ENCODE data around the gene KLHL29. TPM values are rescaled to one million over a fixed set of nuclear protein-coding genes. Genes with fewer than 3 reads are reported as not detected.

KLHL29 gene
- total RNA-seq, 1 donor from 2014 or later: 5.0 TPM

DNA sequence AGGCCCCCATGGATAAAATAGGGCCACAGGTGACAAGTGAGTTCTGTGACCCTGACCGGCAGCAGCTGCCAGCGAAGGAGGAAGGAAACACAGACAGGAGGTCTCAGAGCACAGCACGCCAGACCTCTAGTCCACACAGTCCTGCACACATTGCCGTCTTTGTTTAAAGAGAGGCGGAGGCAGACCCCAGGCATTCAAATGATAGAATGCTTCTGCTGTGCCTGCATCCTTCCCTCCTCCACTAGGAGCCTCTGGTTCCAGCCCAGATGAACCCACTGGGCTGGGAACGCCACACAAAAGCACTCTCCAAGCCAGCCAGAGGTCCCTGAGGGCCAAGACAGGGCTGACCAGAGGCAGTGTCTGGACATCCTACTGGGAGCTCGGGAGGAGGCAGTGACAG, 118.7 kb downstream of the KLHL29 start:
- no peak overlapping the region for H3K27ac Mint-ChIP-seq (ENCODE audit: unreplicated experiment)

GRCh38 chr2:23504591-23504990, 119.6 kb downstream of the KLHL29 start:
- TF ChIP-seq, protein P1, sequence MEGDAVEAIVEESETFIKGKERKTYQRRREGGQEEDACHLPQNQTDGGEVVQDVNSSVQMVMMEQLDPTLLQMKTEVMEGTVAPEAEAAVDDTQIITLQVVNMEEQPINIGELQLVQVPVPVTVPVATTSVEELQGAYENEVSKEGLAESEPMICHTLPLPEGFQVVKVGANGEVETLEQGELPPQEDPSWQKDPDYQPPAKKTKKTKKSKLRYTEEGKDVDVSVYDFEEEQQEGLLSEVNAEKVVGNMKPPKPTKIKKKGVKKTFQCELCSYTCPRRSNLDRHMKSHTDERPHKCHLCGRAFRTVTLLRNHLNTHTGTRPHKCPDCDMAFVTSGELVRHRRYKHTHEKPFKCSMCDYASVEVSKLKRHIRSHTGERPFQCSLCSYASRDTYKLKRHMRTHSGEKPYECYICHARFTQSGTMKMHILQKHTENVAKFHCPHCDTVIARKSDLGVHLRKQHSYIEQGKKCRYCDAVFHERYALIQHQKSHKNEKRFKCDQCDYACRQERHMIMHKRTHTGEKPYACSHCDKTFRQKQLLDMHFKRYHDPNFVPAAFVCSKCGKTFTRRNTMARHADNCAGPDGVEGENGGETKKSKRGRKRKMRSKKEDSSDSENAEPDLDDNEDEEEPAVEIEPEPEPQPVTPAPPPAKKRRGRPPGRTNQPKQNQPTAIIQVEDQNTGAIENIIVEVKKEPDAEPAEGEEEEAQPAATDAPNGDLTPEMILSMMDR (IDR thresholded peaks at IDR 0.05): no peak
- H3K9me3 Mint-ChIP-seq (ENCODE audit: unreplicated experiment): no peaks in the 10 kb centered on the region
- H3K27me3 Mint-ChIP-seq (ENCODE audit: unreplicated experiment): peaks cover 2% of the 10 kb centered on the region
- DNase-seq (ENCODE audit: extremely low spot score, unreplicated experiment): no peak
- H3K4me3 Mint-ChIP-seq (ENCODE audit: unreplicated experiment): no peak overlapping the region
- H3K36me3 Mint-ChIP-seq (ENCODE audit: unreplicated experiment): no peaks in the 10 kb centered on the region
- peaks cover 8% of the 10 kb centered on the region for H3K4me1 Mint-ChIP-seq (ENCODE audit: unreplicated experiment)
- no peak overlapping the region for H3K27ac Mint-ChIP-seq (ENCODE audit: unreplicated experiment)

More for the DNA sequence above, 118.7 kb downstream of the KLHL29 start:
- H3K4me1 Mint-ChIP-seq (ENCODE audit: unreplicated experiment): peaks cover 16% of the 10 kb centered on the region
- DNase-seq (ENCODE audit: extremely low spot score, unreplicated experiment): no peak
- H3K36me3 Mint-ChIP-seq (ENCODE audit: unreplicated experiment): no peaks in the 10 kb centered on the region
- TF ChIP-seq, protein P1 (IDR thresholded peaks at IDR 0.05): no peak
- H3K9me3 Mint-ChIP-seq (ENCODE audit: unreplicated experiment): no peaks in the 10 kb centered on the region
- peaks cover 2% of the 10 kb centered on the region for H3K27me3 Mint-ChIP-seq (ENCODE audit: unreplicated experiment)
- H3K4me3 Mint-ChIP-seq (ENCODE audit: unreplicated experiment): no peak overlapping the region

DNA sequence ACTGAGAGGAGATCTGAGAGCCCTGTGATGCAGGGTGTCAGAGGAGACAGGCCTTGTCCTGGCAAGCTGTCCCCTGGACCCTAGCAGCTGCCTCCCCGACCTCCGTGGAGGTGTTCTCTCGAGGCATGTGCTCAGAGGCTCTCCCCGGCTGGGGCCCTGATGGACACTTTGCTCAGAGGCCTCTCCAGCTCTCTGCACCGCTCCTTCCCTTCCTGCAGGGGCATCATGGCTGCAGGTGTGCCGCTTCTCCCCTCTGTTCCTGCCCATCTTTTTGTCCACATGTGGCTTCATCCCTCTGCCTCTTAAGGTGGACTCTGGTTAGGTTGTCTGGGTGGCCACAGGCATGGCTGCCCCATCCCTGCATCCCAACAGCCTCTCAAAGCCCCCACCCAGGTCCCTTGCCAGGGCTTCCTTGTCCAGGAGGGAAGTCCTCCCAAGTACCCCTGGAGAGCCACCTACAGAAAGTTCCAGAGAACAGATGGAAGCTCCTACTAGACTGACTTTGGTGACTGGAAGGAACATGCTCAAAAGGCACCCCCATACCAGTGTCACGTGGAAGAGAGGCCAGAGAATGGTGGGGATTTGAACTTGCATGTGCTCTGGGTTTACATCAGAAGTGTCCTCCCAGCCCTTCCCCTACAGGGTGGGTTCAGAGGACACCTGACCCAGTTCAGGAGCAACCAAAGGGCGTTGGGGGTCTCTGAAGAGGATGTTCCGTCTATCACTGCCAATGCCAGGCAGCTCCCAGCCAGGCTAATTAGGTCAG, 120.4 kb downstream of the KLHL29 start:
- DNase-seq (ENCODE audit: extremely low spot score, unreplicated experiment): no peak
- H3K4me1 Mint-ChIP-seq (ENCODE audit: unreplicated experiment): peaks cover 8% of the 10 kb centered on the region

DNA sequence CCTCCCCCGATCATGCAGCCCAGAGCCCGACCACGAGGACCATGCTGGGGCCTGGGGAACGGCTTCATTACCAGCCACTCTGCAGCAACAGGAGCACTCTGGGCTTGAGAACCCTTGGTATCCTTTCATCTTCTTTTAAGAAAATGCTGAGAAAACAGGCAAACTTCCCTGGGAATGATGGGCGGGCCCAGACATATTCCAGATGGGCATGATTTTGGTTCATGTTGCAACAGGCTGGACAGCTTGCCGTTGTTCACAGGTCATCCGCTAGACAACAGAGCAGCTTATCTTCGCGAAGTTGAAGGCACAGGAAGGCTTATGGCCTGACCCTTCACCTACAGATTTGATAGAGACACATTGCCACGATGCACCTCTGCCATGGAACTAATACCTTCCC, 121.0 kb downstream of the KLHL29 start:
- H3K27ac Mint-ChIP-seq (ENCODE audit: unreplicated experiment): no peak overlapping the region

More for the DNA sequence above, 120.4 kb downstream of the KLHL29 start:
- Mint-ChIP-seq H3K27me3 (ENCODE audit: unreplicated experiment) (no peaks in the 10 kb centered on the region), H3K9me3 (ENCODE audit: unreplicated experiment) (no peaks in the 10 kb centered on the region), H3K36me3 (ENCODE audit: unreplicated experiment) (no peaks in the 10 kb centered on the region), H3K27ac (ENCODE audit: unreplicated experiment) (no peak overlapping the region), H3K4me3 (ENCODE audit: unreplicated experiment) (no peak overlapping the region)
- TF ChIP-seq, protein P1 (IDR thresholded peaks at IDR 0.05): no peak

More for the DNA sequence above, 121.0 kb downstream of the KLHL29 start:
- Mint-ChIP-seq H3K27me3 (ENCODE audit: unreplicated experiment) (no peaks in the 10 kb centered on the region), H3K4me3 (ENCODE audit: unreplicated experiment) (no peak overlapping the region), H3K9me3 (ENCODE audit: unreplicated experiment) (no peaks in the 10 kb centered on the region), H3K36me3 (ENCODE audit: unreplicated experiment) (no peaks in the 10 kb centered on the region), H3K4me1 (ENCODE audit: unreplicated experiment) (peaks cover 8% of the 10 kb centered on the region)
- DNase-seq (ENCODE audit: extremely low spot score, unreplicated experiment): no peak
- TF ChIP-seq, protein P1 (IDR thresholded peaks at IDR 0.05): no peak
